ENCODE data around the gene TCEANC2.
"Not testable (repeated sequence)": the region's sequence is repeated elsewhere in the genome, so short reads cannot be mapped to it uniquely, and the experiment has no call there.

The TCEANC2 gene

DNA sequence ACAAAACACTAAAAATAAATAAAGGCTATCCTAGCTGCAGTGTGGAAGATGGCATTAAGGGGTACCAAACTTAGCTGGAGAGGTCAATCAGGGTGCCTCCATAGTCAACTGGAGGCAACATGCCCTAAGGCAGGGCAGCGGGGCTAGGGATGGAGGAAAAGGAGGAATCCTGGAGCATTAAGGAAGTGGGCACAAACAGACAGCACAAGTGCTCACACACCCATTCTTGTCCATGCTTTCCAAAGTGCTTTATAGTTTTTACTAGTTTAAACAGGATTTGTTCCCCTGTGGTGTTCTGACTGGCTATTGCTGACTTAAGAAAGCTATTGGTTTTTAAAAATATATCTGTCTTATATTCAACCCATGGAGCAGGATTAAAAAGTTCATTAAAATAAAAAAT is 33.3 kb downstream of the TCEANC2 start:
- no peak for DNase-seq (ENCODE audit: low read depth)

DNA sequence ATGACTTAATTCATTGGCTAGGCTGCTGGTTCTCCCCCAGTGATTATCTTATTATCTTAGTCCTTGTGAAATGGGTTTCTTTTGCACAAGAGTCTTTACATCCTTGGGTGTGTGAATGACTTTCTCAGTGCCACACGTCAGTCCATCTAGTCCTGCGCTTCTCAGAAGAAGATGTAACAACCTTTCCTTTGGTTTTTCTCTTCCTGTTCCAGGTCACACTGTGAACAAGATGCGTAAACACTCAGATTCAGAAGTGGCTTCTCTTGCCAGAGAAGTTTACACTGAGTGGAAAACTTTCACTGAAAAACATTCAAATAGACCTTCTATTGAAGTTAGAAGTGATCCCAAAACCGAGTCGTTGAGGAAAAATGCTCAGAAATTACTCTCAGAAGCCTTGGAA is 35.0 kb downstream of the TCEANC2 start:
- no peak for DNase-seq (ENCODE audit: low read depth)

DNA sequence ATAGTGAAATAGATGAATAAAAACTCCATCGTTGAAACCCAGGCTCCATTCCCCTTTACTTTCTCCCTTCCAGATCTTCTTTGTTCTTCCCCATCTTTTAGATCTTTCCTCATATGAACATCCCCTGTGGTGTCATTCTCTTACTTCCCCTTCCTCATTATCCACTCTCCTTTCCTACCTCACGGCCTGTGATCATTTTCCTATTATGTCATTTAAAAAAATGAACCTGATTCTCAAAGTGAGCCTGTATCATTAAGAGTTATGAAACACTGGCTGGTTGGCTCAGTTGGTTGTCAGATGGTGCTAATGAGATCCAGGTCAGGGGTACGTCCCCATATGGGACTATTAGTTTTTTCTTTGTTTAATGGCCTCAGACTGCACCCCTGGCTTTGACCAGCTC is 38.3 kb downstream of the TCEANC2 start:
- DNase-seq (ENCODE audit: low read depth): no peak

DNA sequence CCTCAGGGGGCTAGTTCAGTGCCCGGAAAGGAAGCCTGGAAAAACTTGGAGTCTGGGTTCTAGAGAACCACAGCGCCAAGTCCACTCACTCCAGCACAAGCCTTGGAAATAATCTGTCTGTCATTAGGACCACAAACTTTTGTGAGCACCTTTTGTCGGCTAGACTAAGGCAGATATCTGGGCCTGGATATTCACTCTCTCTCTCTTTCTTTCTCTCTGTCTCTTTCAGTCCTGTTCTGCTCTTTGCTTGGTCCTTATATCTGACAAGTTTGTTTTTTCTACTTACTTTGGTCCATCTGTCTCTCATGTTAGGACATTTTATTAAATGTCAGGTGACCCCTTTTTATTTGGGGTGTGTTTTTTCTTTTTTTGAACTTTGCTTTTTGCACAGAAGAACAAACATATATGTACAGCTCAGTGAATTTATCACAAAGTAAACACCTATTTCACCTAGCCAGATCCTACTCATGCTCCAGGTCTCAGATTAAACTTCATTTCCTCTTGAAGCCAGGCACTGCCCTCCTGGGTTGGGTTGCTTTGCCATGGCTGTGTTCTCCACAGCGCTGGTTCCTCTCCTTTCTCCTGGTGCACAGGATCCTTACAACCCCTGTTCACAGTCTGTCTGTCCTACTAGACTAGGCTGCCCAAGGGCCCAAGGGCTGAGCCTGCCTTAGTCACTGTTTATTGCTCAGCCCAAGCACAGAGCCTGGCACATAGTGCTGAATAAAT is 40.8 kb downstream of the TCEANC2 start:
- DNase-seq (ENCODE audit: low read depth): no peak

DNA sequence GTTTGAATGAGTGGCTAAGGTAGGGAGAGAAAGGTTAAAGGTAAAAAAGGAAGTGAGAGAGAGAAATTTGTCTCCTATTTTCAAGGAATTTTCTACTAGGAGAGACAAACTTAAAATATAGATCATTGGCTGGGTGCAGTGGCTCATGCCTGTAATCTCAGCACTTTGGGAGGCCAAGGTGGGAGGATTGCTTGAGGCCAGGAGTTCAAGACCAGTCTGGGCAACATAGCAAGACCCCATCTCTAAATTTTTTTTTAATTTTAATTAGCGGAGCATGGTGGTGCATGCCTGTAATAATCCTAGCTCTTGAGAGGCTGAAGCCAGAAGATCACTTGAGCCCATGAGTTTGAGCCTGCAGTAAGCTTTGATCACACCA is 41.3 kb downstream of the TCEANC2 start:
- DNase-seq (ENCODE audit: low read depth): not testable (repeated sequence)

DNA sequence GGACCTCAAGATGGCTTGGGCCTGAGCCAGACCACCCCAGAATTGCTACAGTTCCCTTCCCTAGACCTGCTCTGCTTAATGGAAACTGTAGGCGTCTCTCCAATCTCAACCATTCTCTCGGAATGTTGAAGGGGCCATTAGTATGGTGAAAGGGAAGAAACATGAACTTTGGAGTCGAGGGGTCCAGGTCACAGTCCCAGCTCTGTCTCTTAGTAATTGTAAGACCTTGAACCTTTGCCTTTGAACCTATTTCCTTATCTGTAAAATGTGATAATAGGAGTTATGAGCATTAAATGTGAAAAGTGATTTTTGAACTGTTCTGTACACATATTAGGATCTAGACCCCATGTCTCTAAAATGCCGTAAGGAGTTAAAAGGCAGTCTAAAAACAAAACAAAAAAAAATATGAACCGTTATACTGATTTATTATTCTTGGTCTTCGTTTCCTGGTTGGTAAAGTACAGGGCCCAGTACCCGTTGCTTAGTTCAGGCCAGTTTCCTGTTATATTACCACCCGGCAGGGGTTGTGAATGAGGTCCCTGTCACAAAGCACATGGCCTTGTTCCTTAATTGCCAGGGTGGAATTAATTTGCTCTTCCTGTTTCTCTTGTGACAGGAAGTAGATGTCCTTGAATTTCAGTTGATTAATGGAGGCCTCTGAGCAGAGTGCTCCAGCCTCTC is 42.3 kb downstream of the TCEANC2 start:
- no peak for DNase-seq (ENCODE audit: low read depth)

DNA sequence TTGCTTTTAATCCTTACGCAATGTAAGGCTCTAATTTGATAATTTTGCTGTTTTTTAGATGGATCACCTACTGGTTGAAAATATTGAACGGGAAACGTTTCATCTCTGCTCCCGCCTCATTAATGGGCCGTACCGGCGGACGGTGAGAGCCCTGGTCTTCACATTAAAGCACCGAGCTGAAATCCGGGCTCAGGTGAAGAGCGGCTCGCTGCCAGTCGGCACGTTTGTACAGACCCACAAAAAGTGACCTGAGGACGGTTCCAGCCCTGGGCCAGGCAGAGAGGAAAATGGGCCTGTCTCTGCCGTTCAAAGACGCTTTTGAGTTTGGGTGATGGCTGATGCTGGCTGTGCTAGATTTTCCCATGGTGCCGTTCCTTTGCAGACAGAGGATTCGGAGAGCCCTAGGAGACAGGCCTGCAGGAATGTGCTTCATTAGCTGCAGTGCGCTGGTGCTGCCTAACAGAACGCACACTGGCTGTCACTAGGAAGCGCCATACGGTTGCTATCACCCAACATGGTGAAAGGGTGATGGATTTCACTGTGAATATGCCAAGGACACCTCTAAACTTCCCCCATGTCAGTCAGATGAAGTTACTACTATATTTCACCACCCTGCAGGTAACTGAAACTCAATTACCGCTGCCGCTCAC is 42.9 kb downstream of the TCEANC2 start:
- no peak for DNase-seq (ENCODE audit: low read depth)

DNA sequence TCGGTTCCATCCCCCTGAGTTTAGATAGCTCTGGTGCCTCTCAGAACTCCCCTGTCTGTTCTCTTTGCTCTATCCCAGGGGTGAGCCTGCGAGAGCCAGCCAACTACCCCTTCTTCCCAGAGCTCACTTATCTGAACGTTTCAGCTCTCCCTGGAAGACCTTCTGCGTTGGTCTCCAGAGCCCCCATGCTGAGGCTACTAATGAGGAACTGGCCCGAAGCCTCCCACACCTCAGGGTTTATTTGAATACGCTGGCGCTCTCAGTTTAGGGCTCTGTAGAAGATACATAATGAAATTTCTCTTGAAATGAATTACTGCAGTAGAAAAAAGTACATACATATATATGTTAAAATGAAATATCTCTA is 43.5 kb downstream of the TCEANC2 start:
- DNase-seq (ENCODE audit: low read depth): no peak

DNA sequence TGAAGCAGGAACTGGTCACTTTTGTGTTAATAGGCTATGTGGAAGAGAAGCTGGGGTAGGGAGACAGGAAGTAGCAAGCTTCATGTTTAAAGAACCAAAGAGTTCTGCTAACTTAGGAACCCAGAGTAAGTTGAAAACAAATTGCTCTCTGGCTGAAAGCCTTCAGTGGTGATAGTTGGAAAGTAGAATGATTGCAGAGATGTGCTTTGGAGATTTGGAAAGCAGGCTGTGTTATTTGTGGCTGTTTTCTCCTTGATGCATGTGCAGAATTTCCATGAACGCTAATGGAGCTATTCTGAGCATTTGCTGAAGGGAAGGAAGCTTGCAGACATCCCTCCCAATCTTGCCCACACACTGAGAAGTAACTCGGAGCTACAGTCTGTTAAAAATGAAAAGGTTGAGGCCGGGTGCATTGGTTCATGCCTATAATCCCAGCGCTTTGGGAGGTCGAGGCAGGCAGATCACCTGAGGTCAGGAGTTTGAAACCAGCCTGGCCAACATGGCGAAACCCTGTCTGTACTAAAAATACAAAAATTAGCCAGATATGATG is 45.7 kb downstream of the TCEANC2 start:
- DNase-seq (ENCODE audit: low read depth): no peak

DNA sequence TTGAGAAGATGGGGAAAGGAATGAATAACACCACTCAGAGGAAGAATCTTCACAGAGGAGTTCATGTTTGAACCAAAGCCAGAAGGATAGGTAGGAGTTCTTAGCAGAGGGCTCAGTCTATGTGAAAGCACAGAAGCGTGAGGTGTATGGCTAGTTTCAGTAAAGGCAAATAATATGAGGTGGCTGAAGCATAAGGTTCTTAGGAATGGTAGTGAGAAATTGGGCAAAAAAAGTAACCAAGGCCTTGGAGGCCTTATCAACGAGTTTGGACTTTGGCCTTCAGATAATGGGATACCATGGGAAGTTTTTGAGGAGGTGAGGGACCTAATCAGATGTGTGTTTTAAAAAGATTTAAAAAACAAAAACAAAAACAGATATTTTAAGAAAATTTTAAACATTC is 47.1 kb downstream of the TCEANC2 start:
- DNase-seq (ENCODE audit: low read depth): no peak

DNA sequence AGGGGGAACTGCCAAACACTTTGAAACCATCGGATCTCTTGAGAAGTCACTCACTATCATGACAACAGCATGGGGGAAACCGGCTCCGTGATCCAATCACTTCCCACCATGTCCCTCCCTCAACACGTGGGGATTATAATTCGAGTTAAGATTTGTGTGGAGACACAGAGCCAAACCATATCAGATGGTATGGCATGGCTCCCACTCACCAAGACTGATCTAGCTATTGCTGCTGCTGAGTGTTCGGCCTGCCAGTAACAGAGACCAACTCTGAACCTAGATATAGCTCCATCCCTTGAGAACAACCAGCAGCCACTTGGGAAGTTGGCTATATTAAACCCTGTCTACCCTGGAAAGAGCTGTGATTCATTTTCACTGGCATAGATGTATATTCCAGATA is 50.0 kb downstream of the TCEANC2 start:
- DNase-seq (ENCODE audit: low read depth): no peak

DNA sequence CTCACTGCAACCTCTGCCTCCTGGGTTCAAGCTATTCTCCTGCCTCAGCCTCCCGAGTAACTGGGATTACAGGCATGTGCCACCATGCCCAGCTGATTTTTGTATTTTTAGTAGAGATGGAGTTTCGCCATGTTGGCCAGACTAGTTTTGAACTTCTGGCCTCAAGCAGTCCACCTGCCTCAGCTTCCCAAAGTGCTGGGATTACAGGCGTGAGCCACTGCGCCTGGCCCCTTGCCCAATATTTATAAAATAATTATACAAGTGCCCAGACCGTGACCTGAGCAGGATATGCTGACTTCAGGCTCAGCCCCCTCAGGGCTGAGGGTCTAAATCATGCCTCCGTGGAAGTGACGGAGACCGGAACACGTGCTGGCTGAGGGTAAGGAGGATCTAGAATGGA is 51.2 kb downstream of the TCEANC2 start:
- DNase-seq (ENCODE audit: low read depth): not testable (repeated sequence)

DNA sequence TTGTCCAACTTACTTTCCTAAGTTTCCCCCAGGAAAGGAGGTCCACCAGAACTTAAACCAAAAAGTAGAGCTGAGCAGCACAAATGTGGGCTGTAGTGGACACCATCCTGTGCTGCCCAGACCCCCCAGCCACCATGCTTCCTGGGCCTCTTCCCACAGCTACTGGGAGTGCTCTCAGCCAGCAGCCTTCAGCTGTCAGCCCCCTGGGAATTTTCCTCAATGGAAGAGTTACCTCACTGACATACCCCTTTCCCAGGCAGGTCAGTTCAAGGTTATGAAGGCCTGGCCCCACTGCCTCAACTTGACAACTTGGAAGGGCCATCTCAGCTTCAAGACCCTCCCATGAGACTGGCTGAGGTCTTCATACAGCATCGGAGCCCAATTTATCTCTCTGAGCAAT is 51.7 kb downstream of the TCEANC2 start:
- no peak for DNase-seq (ENCODE audit: low read depth)

DNA sequence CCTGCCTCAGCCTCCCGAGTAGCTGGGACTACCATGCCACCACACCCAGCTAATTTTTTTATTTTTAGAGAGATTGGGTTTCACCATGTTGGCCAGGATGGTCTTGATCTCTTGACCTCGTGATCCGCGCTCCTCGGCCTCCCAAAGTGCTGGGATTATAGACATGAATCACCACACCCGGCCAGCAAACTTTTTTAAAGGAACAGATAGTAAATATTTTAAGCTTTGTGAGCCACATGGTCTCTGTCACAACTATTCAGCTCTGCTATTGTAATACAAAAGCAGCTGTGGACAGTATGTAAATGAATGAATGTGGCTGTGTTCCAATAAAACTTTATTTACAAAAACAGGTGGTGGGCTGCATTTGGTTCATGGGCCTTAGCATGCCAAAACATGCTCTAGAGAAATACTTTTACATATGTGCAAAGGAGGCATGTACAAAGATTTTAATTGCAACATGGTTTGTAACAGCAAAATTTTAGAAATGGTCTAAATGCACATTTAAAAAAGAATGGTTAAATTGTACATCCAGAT is 52.4 kb downstream of the TCEANC2 start:
- no peak for DNase-seq (ENCODE audit: low read depth)

DNA sequence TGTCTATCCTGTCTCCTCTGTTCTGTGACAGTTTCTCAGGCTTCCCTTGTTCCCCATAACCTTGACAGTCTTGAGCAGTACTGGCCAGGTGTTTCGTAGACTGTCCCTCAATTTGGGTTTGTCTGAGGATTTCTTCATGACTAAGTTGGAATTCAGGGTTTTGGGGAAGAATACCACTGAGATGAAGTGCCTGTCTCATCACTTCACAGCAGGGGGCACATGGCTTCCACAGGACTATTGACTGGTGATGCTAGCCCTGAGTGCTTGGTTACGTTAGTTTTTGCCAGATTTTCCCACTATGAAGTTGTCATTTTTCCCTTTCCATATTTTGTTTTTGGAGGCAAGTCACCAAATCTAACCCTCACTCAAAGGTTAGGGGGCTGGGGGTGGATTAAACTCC is 53.7 kb downstream of the TCEANC2 start:
- no peak for DNase-seq (ENCODE audit: low read depth)

DNA sequence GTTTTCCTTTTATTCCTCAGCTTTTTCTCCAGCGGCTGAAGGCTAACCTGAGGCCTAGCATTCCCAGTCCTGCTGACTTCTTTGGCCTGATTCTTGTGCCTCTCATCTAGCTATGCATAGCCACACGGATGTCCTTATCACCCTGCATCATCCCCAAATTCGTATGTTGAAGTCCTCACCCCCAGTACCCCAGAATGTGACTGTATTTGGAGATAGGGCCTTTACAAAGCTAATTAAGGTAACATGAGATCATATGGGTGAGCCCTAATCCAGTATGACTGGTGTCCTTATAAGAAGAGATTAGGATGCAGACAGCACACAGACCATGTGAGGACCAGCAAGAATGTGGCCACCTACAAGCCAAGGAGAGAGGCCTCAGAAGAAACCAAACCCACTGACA is 54.7 kb downstream of the TCEANC2 start:
- DNase-seq (ENCODE audit: low read depth): no peak

DNA sequence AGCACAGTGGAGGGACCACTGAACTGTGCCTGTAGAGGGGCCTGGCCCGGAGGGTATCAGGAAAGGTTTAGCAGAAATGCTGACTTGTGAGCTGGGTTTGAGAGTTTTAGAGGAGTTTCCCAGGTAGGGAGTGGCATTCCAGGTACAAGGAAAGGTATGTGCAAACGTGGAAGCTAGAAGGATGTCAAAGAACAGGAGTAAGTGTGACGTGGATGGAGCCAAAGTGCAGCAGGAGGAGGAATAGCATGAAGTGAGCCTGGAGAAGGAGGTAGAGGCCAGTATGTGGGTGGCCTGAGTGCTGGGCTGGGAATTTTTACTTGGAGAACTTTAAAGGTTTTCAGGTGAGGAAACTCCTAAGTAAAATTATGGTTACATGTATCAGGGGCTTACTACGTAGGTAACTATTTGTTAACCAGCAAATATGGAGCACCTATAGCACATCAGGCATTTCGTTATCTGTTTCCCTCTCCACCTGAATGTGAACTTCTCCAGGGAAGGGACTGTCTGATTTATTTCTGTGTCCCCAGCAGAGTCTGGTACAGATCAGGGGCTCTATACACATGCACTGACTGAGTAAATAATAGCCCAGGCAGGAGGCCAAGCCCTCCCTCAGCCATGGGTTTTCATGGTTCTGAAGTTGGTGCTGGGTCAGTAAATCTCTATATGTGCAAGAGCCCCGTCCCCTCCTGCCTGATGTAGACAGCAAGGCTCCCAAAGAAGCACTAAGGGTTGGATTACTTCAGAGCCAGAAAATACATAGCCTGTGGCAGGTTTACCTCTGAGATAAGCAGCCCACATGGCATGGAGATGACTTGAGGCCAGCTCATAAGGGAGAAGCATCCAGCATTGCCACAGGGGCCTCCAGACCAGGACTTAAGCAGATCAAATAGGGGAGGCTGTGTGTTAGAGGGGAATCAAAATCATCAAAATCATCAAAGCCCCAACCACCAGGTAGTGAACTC is 56.0 kb downstream of the TCEANC2 start:
- DNase-seq (ENCODE audit: low read depth): no peak

DNA sequence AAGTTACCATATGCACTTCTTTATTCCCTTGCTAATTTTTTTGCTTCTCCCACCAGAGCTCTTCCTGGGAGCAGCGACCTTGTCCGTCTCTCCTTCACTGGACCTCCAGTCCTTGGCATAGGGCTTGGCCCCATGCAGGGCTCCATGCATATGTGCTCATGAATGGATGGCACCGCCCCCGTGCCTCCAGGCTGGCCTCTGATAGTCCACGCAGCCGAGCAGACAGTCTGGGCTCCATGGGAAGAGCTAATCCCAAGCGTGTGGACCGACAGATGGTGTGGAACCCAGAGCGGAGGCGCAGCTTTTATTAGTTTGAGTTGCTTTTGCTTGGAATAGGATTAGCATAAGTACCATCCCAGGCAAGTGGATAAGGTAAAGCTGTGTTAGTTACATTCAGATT is 57.6 kb downstream of the TCEANC2 start:
- DNase-seq (ENCODE audit: low read depth): no peak

DNA sequence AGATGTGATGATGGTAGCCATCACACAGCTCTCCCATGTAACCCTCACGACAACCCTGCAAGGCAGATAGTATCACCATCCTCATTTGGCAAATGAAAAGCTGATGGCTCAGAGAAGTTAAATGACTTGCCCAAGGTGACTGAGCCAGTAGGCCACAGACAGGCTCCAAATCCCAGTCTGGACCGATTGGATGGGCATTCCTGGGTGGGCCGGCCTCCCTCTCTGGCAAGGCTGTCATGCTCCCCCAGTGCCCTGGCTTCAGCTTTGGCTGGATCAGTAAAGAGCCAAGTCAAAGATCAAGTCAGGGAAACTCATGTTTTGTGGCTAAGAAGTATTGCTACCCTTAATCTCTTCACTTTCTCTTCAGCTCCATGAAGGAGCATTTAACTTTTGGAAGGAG is 58.2 kb downstream of the TCEANC2 start:
- no peak for DNase-seq (ENCODE audit: low read depth)

DNA sequence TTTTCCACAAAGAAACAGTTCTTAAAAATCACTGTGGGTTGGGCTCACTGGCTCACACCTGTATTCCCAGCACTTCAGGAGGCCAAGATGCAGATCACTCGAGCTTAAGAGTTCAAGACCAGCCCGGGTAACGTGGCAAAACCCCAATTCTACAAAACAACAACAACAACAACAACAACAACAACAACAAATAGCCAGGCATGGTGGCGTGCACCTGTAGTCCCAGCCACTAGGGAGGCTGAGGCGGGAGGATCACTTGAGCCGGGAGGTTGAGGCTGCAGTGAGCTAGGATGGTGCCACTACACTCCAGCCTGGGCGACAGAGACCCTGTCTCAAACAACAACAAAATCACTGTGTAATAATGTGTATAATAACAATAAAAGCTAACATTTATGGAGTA is 58.6 kb downstream of the TCEANC2 start:
- no peak for DNase-seq (ENCODE audit: low read depth)

DNA sequence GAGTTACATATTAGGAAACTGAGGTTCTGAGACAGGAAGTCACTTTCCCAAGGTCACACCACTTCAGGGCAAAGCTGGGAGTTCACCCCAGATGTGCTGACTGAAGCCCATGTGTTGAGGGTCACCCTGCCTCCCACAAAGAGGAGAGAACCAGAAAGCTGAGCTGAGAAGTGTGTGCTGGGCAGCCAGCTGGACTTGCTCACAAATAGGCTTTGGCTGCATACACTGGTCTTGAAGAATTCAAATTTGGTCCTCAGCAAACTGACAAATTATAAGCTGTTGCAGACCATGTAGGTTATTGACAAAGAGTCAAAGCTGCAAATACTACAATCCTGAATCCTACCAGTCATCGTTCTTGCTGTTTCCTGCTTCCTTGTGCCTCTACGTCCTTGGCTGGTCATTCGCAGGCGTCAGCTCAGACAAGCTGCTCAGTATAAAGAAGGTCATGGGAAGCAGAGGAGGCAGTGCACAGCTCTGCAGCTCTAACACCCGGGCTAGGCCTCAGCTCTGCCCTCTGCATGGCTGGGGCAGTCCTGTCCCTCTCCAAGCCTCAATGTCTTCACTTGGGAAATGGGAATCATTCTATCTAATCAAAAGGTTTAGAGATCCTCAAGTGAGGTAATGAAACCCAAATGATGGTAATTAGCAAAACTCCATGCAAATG is 59.4 kb downstream of the TCEANC2 start:
- DNase-seq (ENCODE audit: low read depth): no peak

Measured in activated T-cell treated with anti-CD3 and anti-CD28 coated beads for 48 hours (primary cell).